CD4-positive, alpha-beta T cell (primary cell): ENCODE measurements around the gene C11orf58. TPM values are rescaled to one million over a fixed set of nuclear protein-coding genes. Genes with fewer than 3 reads are reported as not detected.
A peak's percentile ranks its signal among the peaks of the same experiment; 100 is the strongest.

Source experiments
- ATAC-seq: fragments of 200-7000 bp; cut with Tn5 transposase; one replicate; pipeline ENCODE4 v1.10.0; 2022; ENCODE audit warnings: mild to moderate bottlenecking; ENCODE audit not compliant: poor library complexity
- CTCF ChIA-PET: fragments of 350-600 bp; sonication (Branson Sonifier 250); formaldehyde crosslinking; loops from one replicate; lab custom pipeline; 2021; ENCODE audit warnings: antibody characterized with exemption, inconsistent platforms; lab: Charles Lee
- POLR2A ChIA-PET: fragments of 350-600 bp; sonication (Branson Sonifier 250); formaldehyde crosslinking; loops from one replicate; lab custom pipeline; 2021; ENCODE audit warnings: antibody characterized with exemption, inconsistent platforms; lab: Charles Lee
- DNase-seq, 14 experiments: peaks; one replicate each; pipeline ENCODE4 v3.0.0-alpha.2; 2013 to 2020; ENCODE audit warnings: mixed read lengths in 2 of 14
- H3K27ac ChIP-seq, 2 donors: one replicate each; pipeline versions ENCODE4 v1.5.1 to v1.7.0; 2013; ENCODE audit warnings: low read length in 2 of 2, low read depth in 1 of 2, mild to moderate bottlenecking in 1 of 2
- H3K27me3 ChIP-seq, 2 experiments: 1 replicate in 1 of 2; 2 replicates in 1 of 2; pipeline versions ENCODE4 v1.6.1 to v1.7.0; 2013; ENCODE audit warnings: low read length in 2 of 2, control low read depth in 1 of 2, mild to moderate bottlenecking in 1 of 2, moderate library complexity in 1 of 2; ENCODE audit not compliant: insufficient read depth in 2 of 2, control insufficient read depth in 1 of 2
- H3K36me3 ChIP-seq: one replicate; pipeline ENCODE4 v1.6.1; 2013; ENCODE audit warnings: low read length, control low read depth; ENCODE audit not compliant: insufficient read depth
- H3K4me1 ChIP-seq: one replicate; pipeline ENCODE4 v1.6.1; 2013; ENCODE audit warnings: low read length, control low read depth; ENCODE audit not compliant: insufficient read depth
- H3K4me3 ChIP-seq: one replicate; pipeline ENCODE4 v1.5.1; 2013; ENCODE audit warnings: mild to moderate bottlenecking, low read length, moderate library complexity
- H3K9me3 ChIP-seq, 2 experiments: 1 replicate in 1 of 2; 2 replicates in 1 of 2; pipeline versions ENCODE4 v1.6.1 to v1.7.0; 2013; ENCODE audit warnings: low read length in 2 of 2, mild to moderate bottlenecking in 2 of 2, control low read depth in 1 of 2, moderate library complexity in 1 of 2; ENCODE audit not compliant: control insufficient read depth in 1 of 2, insufficient read depth in 1 of 2
- H3K27ac Mint-ChIP-seq: one replicate; pipeline ENCODE4 v1.8.0; 2020; ENCODE audit warnings: mixed read lengths
- H3K27me3 Mint-ChIP-seq: one replicate; pipeline ENCODE4 v1.8.0; 2021; ENCODE audit warnings: mixed read lengths
- H3K36me3 Mint-ChIP-seq: one replicate; pipeline ENCODE4 v1.8.0; 2021; ENCODE audit warnings: low read depth, mixed read lengths
- H3K4me1 Mint-ChIP-seq: one replicate; pipeline ENCODE4 v1.8.0; 2021; ENCODE audit warnings: low read depth, mixed read lengths
- H3K4me3 Mint-ChIP-seq: one replicate; pipeline ENCODE4 v1.8.0; 2020; ENCODE audit warnings: mild to moderate bottlenecking, mixed read lengths
- H3K9me3 Mint-ChIP-seq: one replicate; pipeline ENCODE4 v1.8.0; 2020; ENCODE audit warnings: mixed read lengths
- intact Hi-C, 2 experiments: fragments of 100-400 bp; cut with DNase I in 1 of 2; cut with micrococcal nuclease in 1 of 2; formaldehyde crosslinking; loops; one replicate each; pipeline versions ENCODE4 v1.15.1 to v1.9.0; 2023 to 2025; cut with DNase I, micrococcal nuclease
- total RNA-seq, 174 experiments: library from RNA in 2 of 174; stranded (reverse) in 2 of 174; gene quantifications; one replicate each; pipeline ENCODE4 v1.2.3 and lab custom pipeline; 2021 to 2026
- TF ChIP-seq, protein P1 (sequence below): fragments of 200-600 bp; IDR thresholded peaks from one replicate; pipeline ENCODE4 v1.8.0; 2022; ENCODE audit warnings: antibody characterized with exemption, mild to moderate bottlenecking

C11orf58 gene
- total RNA-seq, 2 experiments from 2014 or later = 145 to 150 TPM

DNA sequence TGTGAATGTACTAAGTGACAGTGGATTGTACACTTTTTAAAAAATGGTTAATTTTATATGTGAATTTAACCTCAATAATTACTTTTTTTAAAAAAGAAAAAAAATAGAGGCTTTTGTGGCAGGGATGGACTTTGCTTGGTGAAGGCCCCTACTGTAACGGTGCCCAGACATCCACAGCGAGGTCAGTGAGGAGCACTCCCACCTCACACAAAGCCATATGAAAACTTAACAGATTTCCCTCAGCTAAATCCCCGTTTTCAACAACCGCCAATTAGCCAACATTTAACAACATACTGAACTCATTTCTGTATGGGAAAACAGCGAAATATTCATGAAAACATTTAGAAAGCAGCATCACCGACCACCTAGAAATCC, 642 bp upstream of the C11orf58 start:
- no peaks in the 10 kb centered on the region for H3K9me3 ChIP-seq
- ChIA-PET POLR2A (interaction anchor here (0.6 to 2.4 kb wide), 10 partner anchors 9 to 1657 kb away, joined by 3 to 26 read pairs (median 4); partner anchors contain the start of genes LDHA, PIK3C2A and RPS13), CTCF (interaction anchor here (0.7 to 1.0 kb wide), 3 partner anchors 11 to 19 kb away, joined by 3 to 5 read pairs (median 3); no protein-coding TSS in a partner anchor)
- H3K4me3 Mint-ChIP-seq = peak overlapping the region; percentile 73
- peak overlapping the region; percentile 78 for H3K4me3 ChIP-seq
- peaks cover 35% of the 10 kb centered on the region for H3K4me1 ChIP-seq
- DNase-seq = peak in 1 of 14 experiments; percentile 5
- peak; percentile 0 for ATAC-seq
- H3K27me3 Mint-ChIP-seq = no peaks in the 10 kb centered on the region
- TF ChIP-seq, protein P1, sequence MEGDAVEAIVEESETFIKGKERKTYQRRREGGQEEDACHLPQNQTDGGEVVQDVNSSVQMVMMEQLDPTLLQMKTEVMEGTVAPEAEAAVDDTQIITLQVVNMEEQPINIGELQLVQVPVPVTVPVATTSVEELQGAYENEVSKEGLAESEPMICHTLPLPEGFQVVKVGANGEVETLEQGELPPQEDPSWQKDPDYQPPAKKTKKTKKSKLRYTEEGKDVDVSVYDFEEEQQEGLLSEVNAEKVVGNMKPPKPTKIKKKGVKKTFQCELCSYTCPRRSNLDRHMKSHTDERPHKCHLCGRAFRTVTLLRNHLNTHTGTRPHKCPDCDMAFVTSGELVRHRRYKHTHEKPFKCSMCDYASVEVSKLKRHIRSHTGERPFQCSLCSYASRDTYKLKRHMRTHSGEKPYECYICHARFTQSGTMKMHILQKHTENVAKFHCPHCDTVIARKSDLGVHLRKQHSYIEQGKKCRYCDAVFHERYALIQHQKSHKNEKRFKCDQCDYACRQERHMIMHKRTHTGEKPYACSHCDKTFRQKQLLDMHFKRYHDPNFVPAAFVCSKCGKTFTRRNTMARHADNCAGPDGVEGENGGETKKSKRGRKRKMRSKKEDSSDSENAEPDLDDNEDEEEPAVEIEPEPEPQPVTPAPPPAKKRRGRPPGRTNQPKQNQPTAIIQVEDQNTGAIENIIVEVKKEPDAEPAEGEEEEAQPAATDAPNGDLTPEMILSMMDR = no peak
- peaks cover 8% of the 10 kb centered on the region for H3K36me3 ChIP-seq
- intact Hi-C loops = loop anchor here (2.0 to 10.0 kb wide), 5 partner anchors 339 to 1657 kb away; partner anchors contain the start of genes RPS13 (in 2 of the 2), LDHA (in 1 of the 2), PIK3C2A (in 1 of the 2) and SERGEF (in 1 of the 2)
- H3K27ac Mint-ChIP-seq = no peak overlapping the region
- H3K36me3 Mint-ChIP-seq = peaks cover 16% of the 10 kb centered on the region
- no peaks in the 10 kb centered on the region for H3K27me3 ChIP-seq
- peak overlapping the region; percentile 94 to 98 for H3K27ac ChIP-seq
- H3K4me1 Mint-ChIP-seq = peaks cover 19% of the 10 kb centered on the region
- no peaks in the 10 kb centered on the region for H3K9me3 Mint-ChIP-seq

DNA sequence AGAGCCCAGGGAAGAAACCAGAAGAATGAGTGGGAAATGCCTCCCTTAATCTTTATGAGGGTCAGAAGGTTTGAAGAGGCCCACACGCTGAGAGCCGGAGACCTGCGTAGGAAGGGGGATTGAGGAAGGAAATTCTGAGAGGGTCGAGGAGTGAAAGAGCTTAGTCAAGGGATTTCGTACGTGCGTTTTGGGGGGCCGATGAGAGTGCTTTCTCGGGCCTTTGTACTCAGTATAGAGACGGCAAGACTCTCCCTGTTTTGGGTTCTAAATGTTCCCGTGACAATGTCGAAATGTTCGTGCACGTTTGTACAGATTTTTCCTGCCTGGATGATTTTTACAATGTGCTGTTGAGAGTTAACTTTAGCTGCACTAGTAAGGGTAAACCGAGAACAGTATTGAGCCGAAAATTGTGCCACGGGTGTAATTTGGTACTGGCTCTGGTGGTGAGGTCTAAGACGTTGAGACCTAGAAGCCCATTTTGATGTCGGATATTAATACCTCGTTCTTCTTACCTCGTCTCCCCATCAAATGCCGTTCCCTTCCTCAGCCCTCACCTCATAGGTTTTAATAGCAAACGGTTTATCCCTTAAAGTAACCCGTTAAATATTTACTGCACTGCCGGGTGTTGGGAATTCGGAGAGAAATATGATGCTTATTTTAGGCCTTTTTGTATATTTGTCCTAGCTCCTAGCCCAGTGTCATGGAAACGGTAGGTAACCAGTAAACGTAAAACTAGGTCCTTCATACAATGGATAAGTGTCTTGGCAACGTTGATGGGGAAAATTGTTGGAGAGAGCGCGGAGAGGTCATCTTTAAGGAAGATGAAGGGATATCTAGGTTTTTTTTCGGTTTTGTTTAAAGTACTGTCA, 734 bp downstream of the C11orf58 start:
- ATAC-seq (peak; percentile 3), DNase-seq (peak in 4 of 14 experiments; percentile 11 to 53 (median 43))
- TF ChIP-seq, protein P1 = no peak
- POLR2A ChIA-PET = interaction anchor here (1.1 to 2.4 kb wide), 6 partner anchors 9 to 338 kb away, joined by 3 to 26 read pairs (median 6); partner anchors contain the start of gene RPS13
- H3K27ac ChIP-seq = peak overlapping the region; percentile 94 to 98
- no peaks in the 10 kb centered on the region for H3K27me3 ChIP-seq
- H3K36me3 ChIP-seq = peaks cover 19% of the 10 kb centered on the region
- peak overlapping the region; percentile 78 for H3K4me3 ChIP-seq
- H3K36me3 Mint-ChIP-seq = peaks cover 24% of the 10 kb centered on the region
- H3K9me3 Mint-ChIP-seq = no peaks in the 10 kb centered on the region
- intact Hi-C loops = loop anchor here (2.0 to 10.0 kb wide), 5 partner anchors 338 to 1656 kb away; partner anchors contain the start of genes RPS13 (in 2 of the 2), LDHA (in 1 of the 2), PIK3C2A (in 1 of the 2) and SERGEF (in 1 of the 2)
- peaks cover 38% of the 10 kb centered on the region for H3K4me1 ChIP-seq
- peaks cover 31% of the 10 kb centered on the region for H3K4me1 Mint-ChIP-seq
- H3K9me3 ChIP-seq = no peaks in the 10 kb centered on the region
- no peak overlapping the region for H3K4me3 Mint-ChIP-seq
- no peak overlapping the region for H3K27ac Mint-ChIP-seq
- CTCF ChIA-PET = no interaction called here
- no peaks in the 10 kb centered on the region for H3K27me3 Mint-ChIP-seq

DNA sequence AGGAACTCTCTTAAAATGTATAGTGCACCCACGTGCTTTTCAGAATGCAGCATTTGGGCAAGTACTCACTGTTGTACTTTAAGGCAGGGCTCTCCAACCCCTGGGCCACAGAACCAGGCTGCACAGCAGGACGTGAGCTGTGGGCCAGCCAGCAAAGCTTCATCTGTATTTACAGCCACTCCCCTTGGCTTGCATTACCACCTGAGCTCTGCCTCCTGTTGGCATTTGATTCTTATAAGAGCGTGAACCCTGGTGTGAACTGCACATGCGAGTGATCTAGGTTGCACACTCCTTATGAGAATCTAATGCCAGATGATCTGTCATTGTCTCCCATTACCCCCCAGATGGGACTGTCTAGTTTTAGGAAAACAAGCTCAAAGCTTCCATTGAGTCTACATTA, 3.0 kb downstream of the C11orf58 start:
- ChIA-PET POLR2A (no interaction called here), CTCF (no interaction called here)
- peaks cover 39% of the 10 kb centered on the region for H3K4me1 ChIP-seq
- peak overlapping the region; percentile 52 for H3K4me3 Mint-ChIP-seq
- DNase-seq (peak in 2 of 14 experiments; percentile 9 to 16), ATAC-seq (no peak)
- H3K36me3 Mint-ChIP-seq = peaks cover 47% of the 10 kb centered on the region
- no peak overlapping the region for H3K27ac ChIP-seq
- H3K27me3 Mint-ChIP-seq = no peaks in the 10 kb centered on the region
- H3K36me3 ChIP-seq = peaks cover 38% of the 10 kb centered on the region
- no peaks in the 10 kb centered on the region for H3K27me3 ChIP-seq
- intact Hi-C loops = no loop called here
- H3K4me3 ChIP-seq = no peak overlapping the region
- H3K9me3 Mint-ChIP-seq = no peaks in the 10 kb centered on the region
- H3K4me1 Mint-ChIP-seq = peaks cover 53% of the 10 kb centered on the region
- H3K27ac Mint-ChIP-seq = no peak overlapping the region
- TF ChIP-seq, protein P1 = no peak
- H3K9me3 ChIP-seq = no peaks in the 10 kb centered on the region
